Upper lobe of left lung (tissue), 4 donors: Measurements from ENCODE around the gene CEP131.

Experiments
- CTCF ChIP-seq, 6 experiments: fragments of 450-650 bp in 4 of 6; fragments of 200-600 bp in 2 of 6; sonication (generic) in 2 of 6; IDR thresholded peaks; one replicate each; pipeline ENCODE4 v1.5.1; 2016 to 2019; ENCODE audit warnings: antibody characterized with exemption in 6 of 6
- EP300 ChIP-seq, 4 donors: sonication (generic); formaldehyde crosslinking; IDR thresholded peaks; one replicate each; pipeline ENCODE4 v1.5.1; 2017; ENCODE audit warnings: antibody characterized with exemption in 4 of 4, control low read depth in 2 of 4
- POLR2A ChIP-seq, 4 donors: fragments of 450-650 bp; IDR thresholded peaks; one replicate each; pipeline ENCODE4 v1.5.1; 2016 to 2017; ENCODE audit warnings: antibody characterized with exemption in 4 of 4, mild to moderate bottlenecking in 2 of 4

GRCh38 chr17:81257533-81257932, 34.8 kb upstream of the CEP131 start:
- TF ChIP-seq CTCF (IDR thresholded peaks at IDR 0.05), result no peak
- TF ChIP-seq POLR2A (IDR thresholded peaks at IDR 0.05), result no peak
- no peak for TF ChIP-seq EP300 (IDR thresholded peaks at IDR 0.05)
